Measurements from ENCODE around the gene IRX2.

Gene IRX2

DNA sequence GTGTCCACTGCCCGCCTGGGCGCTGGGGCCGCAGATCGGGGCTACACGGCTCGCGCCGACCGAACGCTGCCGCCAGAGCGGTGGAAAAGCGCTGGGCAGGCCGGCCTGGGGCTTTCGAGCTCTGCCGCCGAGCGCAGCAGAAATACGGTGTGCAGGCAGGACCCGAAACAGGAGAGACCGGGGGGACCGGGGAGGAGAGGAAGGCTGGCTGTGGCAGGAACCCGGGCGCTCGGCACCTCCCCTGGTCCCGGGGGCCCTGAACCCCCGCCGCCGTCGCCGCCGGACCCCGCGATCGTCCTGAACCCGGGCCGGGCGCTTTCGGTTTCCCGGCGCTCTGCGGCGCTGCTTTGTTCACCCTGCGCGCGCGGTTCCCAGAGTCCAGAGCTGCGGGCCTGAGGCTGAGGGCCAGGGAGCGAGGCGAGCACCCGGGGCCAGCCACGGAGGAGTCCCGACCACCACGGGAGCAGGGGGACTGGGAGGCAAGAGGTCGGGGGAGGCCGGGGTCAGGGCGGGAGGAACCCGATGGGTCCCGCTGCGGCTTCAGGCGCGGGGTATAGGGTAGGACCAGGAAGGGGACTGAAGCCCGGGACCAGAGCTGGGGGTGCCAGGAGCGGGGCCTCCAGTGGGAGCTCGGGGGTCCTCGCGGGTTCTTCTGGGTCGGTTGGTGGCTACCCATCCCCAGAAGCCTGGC is 12.0 kb downstream of the IRX2 start:
- no peak; the same call in 1 of the 2 replicates for TF ChIP-seq ZFX (IDR thresholded peaks at IDR 0.05)
- TF ChIP-seq, protein P1, sequence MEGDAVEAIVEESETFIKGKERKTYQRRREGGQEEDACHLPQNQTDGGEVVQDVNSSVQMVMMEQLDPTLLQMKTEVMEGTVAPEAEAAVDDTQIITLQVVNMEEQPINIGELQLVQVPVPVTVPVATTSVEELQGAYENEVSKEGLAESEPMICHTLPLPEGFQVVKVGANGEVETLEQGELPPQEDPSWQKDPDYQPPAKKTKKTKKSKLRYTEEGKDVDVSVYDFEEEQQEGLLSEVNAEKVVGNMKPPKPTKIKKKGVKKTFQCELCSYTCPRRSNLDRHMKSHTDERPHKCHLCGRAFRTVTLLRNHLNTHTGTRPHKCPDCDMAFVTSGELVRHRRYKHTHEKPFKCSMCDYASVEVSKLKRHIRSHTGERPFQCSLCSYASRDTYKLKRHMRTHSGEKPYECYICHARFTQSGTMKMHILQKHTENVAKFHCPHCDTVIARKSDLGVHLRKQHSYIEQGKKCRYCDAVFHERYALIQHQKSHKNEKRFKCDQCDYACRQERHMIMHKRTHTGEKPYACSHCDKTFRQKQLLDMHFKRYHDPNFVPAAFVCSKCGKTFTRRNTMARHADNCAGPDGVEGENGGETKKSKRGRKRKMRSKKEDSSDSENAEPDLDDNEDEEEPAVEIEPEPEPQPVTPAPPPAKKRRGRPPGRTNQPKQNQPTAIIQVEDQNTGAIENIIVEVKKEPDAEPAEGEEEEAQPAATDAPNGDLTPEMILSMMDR (conservative IDR thresholded peaks at IDR 0.05), result no peak
- H3K27ac ChIP-seq, result peak overlapping the region; percentile 59

DNA sequence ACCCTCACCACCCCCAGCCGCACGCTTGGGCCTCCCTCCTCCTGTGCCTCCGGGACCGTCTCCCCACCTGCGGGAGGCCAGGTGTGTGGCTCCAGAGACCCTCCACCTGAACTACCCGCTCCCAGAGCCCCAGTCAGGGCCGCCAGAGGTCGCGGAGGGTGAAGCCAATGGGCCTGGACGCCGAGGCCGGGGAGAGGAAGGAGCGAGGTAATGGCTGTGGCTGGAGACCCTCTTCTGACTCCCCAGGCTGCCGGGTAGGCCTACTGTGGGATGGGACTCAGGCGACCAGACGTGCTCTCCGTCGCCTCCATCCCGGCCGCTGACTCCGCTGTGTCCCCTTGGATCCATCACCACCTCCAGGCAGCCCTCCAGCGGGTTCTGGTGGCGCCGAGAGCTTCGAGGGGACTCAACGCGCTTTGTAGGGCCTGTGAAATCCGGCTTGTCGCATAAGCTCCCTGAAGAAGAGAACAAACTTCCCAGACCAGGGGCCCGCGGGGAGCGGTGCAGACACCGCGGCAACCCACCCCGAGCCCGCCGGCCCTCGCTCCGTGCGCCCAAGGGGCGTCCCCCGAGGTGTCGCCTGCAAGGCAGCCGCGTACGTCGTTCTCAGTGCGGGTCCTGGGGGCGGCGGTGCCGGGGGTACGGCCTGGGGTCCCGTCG is 12.6 kb downstream of the IRX2 start:
- TF ChIP-seq, protein P1 (conservative IDR thresholded peaks at IDR 0.05), result no peak
- TF ChIP-seq ZFX (IDR thresholded peaks at IDR 0.05), result no peak
- peak overlapping the region; percentile 59; the same call in 1 of the 2 replicates for H3K27ac ChIP-seq

DNA sequence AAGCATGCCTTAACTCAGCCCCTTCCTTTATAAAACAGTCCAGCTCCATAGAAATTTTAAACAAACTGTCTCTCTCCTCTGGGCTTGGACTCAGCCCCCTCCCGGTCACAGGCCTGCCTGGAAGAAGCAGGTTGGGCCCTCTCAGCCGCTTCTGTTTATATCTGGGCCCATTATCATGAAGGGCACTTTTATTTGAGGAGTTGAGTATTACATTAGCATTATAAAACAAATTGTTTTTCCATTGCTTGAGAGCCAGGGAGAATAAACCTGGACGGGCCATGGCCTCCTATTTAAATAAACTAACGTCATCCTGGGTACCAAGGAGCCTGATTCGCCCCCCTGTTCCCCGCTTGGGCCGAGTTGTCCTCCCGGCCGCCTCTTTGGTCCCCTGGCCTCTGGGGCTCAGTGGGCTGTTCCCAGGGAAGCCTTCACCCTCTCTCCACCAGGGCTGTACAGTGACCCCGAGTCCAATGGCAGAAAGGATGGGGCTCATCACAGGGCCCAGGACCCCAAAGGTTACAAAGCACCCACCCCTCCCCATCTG is 13.2 kb downstream of the IRX2 start:
- no peak for TF ChIP-seq ZFX (IDR thresholded peaks at IDR 0.05)
- TF ChIP-seq, protein P1 (conservative IDR thresholded peaks at IDR 0.05), result no peak
- no peak overlapping the region for H3K27ac ChIP-seq

GRCh38 chr5:2737273-2738155 is 14.0 kb downstream of the IRX2 start:
- H3K27ac ChIP-seq, result no peak overlapping the region
- TF ChIP-seq, protein P1 (conservative IDR thresholded peaks at IDR 0.05), result no peak
- TF ChIP-seq ZFX (IDR thresholded peaks at IDR 0.05), result no peak

DNA sequence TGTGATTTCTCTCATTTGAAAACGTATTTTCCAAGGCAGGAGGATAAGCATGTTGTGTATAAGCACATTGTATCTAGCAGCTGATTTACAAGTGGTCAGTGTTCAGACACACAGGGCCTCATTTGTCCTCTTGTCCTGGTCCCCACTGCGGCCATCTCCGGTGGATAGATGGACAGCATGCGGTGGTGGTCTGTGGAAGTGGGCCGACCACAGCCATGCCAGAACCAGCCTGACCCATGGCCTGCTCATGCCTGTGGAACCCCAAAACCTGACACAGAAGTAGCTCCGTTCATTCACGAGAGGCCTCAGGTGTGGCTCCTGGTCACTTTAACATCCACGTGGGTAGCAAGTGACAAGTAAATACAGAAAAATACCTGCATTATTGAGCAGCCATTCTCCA is 14.6 kb downstream of the IRX2 start:
- no peak for TF ChIP-seq ZFX (IDR thresholded peaks at IDR 0.05)
- TF ChIP-seq, protein P1 (conservative IDR thresholded peaks at IDR 0.05), result no peak
- H3K27ac ChIP-seq, result no peak overlapping the region

DNA sequence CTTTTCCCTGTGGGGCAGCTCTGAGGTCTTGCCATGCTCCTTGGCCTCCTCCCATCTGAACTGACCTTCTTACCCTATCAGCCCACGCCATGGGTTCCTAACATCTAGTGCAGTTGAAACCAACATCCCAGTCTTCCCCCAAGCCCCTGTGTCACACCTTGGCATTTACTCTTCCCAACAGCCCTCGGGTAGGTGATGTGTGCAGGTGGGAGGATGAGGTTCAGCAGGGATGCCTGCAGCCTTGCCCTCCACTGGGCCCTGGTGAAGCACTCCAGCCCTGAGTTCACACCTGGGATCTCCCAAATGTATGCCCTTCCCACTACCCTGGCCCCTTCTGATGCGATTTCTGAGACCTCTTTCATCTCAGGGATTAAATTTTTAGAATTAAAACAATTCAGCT is 15.5 kb downstream of the IRX2 start:
- H3K27ac ChIP-seq, result no peak overlapping the region
- TF ChIP-seq, protein P1 (conservative IDR thresholded peaks at IDR 0.05), result no peak
- no peak for TF ChIP-seq ZFX (IDR thresholded peaks at IDR 0.05)
